ENCODE results near the gene AGMAT.
"Not testable (repeated sequence)": the region's sequence is repeated elsewhere in the genome, so short reads cannot be mapped to it uniquely, and the experiment has no call there.

DNA sequence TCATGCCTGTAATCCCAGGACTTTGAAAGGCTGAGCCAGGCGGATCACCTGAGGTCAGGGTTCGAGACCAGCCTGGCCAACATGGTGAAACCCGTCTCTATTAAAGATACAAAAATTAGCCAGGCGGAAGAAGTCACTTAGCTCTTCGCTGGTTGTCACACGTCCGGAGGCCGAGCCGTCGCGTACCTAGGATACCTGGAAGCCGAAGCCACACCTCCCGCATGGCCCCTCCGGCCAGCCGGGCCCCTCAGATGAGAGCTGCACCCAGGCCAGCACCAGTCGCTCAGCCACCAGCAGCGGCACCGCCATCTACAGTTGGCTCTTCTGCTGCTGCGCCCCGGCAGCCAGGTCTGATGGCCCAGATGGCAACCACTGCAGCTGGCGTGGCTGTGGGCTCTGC, 19.5 kb upstream of the AGMAT start:
- not testable (repeated sequence) for TF ChIP-seq RFX5 (IDR thresholded peaks at IDR 0.05; ENCODE audit: low read depth, low read length); POLR2A (IDR thresholded peaks at IDR 0.05; ENCODE audit: low read depth, low read length); SMC3 (IDR thresholded peaks at IDR 0.05; ENCODE audit: low read depth, low read length); CEBPB (IDR thresholded peaks at IDR 0.05; ENCODE audit: low read depth, low read length); MXI1 (IDR thresholded peaks at IDR 0.05; ENCODE audit: borderline replicate concordance, low read depth, low read length); BHLHE40 (IDR thresholded peaks at IDR 0.05; ENCODE audit: low read depth, low read length)
- TF ChIP-seq, protein P1, sequence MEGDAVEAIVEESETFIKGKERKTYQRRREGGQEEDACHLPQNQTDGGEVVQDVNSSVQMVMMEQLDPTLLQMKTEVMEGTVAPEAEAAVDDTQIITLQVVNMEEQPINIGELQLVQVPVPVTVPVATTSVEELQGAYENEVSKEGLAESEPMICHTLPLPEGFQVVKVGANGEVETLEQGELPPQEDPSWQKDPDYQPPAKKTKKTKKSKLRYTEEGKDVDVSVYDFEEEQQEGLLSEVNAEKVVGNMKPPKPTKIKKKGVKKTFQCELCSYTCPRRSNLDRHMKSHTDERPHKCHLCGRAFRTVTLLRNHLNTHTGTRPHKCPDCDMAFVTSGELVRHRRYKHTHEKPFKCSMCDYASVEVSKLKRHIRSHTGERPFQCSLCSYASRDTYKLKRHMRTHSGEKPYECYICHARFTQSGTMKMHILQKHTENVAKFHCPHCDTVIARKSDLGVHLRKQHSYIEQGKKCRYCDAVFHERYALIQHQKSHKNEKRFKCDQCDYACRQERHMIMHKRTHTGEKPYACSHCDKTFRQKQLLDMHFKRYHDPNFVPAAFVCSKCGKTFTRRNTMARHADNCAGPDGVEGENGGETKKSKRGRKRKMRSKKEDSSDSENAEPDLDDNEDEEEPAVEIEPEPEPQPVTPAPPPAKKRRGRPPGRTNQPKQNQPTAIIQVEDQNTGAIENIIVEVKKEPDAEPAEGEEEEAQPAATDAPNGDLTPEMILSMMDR (conservative IDR thresholded peaks at IDR 0.05; ENCODE audit: low read depth, low read length) = not testable (repeated sequence)

Measured in IMR-90 (cell line).